Body of pancreas (tissue), 4 donors: Measurements from ENCODE around the gene DNAJB1.
A peak's percentile ranks its signal among the peaks of the same experiment; 100 is the strongest.

Source experiments
- CTCF ChIP-seq, 7 experiments: fragments of 450-650 bp in 4 of 7; fragments of 200-600 bp in 3 of 7; sonication (generic) in 3 of 7; IDR thresholded peaks; one replicate each; pipeline ENCODE4 v1.5.1; 2016 to 2019; ENCODE audit warnings: antibody characterized with exemption in 7 of 7
- POLR2A ChIP-seq, 3 donors: fragments of 450-650 bp; IDR thresholded peaks; one replicate each; pipeline ENCODE4 v1.6.1; 2016; ENCODE audit warnings: antibody characterized with exemption in 3 of 3, mild to moderate bottlenecking in 2 of 3

DNA sequence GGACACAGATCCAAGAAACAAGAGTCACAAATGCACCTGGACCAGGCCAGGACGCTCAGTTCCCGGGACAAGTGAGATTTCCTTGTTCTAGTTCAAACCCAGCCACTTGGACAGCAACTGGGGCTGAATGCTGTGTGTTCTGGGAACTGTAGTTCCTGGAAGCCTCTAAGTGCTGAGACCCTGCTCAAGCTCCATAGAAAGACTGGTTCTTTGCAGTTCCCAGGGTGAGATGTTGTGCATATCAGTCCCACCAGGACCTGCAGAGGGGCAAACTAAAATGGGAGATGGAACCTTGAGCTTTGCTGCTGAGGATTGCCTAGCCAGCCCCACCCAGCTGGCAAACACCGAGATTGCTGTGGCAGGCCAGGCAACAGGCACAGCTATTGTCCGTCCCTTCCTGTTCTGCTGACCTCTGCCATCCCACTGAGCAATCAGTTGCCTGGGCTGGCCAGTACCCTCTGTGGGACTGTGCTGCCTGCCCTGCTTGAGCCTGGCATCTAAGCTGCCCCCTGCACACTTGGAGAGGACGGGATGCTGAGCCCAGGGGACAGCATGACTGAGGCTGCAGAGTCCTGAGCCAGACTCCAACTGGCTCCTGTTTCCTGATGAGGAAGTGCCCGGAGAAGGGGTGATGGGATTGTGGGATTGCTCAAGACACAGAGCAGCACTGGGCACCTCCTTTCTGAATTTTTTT is 20.8 kb downstream of the DNAJB1 start:
- TF ChIP-seq CTCF (IDR thresholded peaks at IDR 0.05) (no peak), POLR2A (IDR thresholded peaks at IDR 0.05) (peak in 1 of 3 donors; percentile 21)
